HCT116 (cell line): Measurements from ENCODE around the gene NPPB. TPM values are rescaled to one million over a fixed set of nuclear protein-coding genes. Genes with fewer than 3 reads are reported as not detected.

ENCODE experiments used
- ATAC-seq: fragments of 200-7000 bp; cut with Tn5 transposase; 2 replicates; pipeline ENCODE4 v1.9.1; 2020; ENCODE audit warnings: mild to moderate bottlenecking, moderate library complexity
- BruUV-seq: library from RNA; stranded (reverse); fragments of 400-500 nt; replicated peaks from 2 replicates; lab custom pipeline; 2021; lab: Mats Ljungman, UMichigan
- CTCF ChIA-PET: fragments of 300-600 bp; sonication (Branson Sonifier 250); formaldehyde crosslinking; loops from one replicate; lab custom pipeline; 2021; ENCODE audit warnings: antibody characterized with exemption; lab: Charles Lee
- POLR2A ChIA-PET: fragments of 300-600, 350-600 bp; sonication (Branson Sonifier 250); formaldehyde crosslinking; loops from one replicate; lab custom pipeline; 2021; ENCODE audit warnings: antibody characterized with exemption; lab: Charles Lee
- RAD21 ChIA-PET, 2 experiments: fragments of 300-600 bp; sonication (Branson Sonifier 250); formaldehyde crosslinking; loops; one replicate each; lab custom pipeline; 2023; ENCODE audit warnings: low total read pairs in 2 of 2; ENCODE audit not compliant: uncharacterized antibody in 2 of 2, unreplicated experiment in 2 of 2, low non-redundant PET in 1 of 2; lab: Charles Lee
- DNase-seq: peaks from one replicate; pipeline ENCODE4 v3.0.0-alpha.2; 2010; ENCODE audit warnings: low read depth, low spot score
- H2AFZ ChIP-seq: fragments of 200-600 bp; shearing (Covaris generic), sonication (generic); 2 replicates; pipeline ENCODE4 v1.6.1; 2017; ENCODE audit warnings: low read depth, mixed run types, mixed read lengths, antibody characterized with exemption, low read length; ENCODE audit not compliant: poor library complexity, severe bottlenecking
- H3K27ac ChIP-seq: 2 replicates; pipeline ENCODE4 v1.5.1; 2012; ENCODE audit warnings: low read depth, low read length
- H3K27me3 ChIP-seq: fragments of 200-600 bp; sonication (generic); 2 replicates; pipeline ENCODE4 v1.6.1; 2016; ENCODE audit warnings: mixed run types, low read length, mixed read lengths; ENCODE audit not compliant: insufficient read depth
- H3K36me3 ChIP-seq, 2 experiments: fragments of 200-500 bp in 1 of 2; fragments of 200-600 bp in 1 of 2; sonication (Bioruptor generic) in 1 of 2; sonication (generic) in 1 of 2; 2 replicates each; pipeline versions ENCODE4 v1.5.1 to v1.6.1; 2014 to 2016; ENCODE audit warnings: low read length in 2 of 2, inconsistent platforms in 1 of 2, mixed read lengths in 1 of 2, mixed run types in 1 of 2; ENCODE audit not compliant: insufficient read depth in 2 of 2, control insufficient read depth in 1 of 2
- H3K4me1 ChIP-seq, 2 experiments: fragments of 200-600 bp in 1 of 2; sonication (generic) in 1 of 2; 2 replicates each; pipeline versions ENCODE4 v1.5.1 to v1.6.1; 2012 to 2017; ENCODE audit warnings: low read length in 2 of 2, inconsistent platforms in 1 of 2, mild to moderate bottlenecking in 1 of 2, mixed read lengths in 1 of 2, mixed run types in 1 of 2, moderate library complexity in 1 of 2; ENCODE audit not compliant: insufficient read depth in 2 of 2, control insufficient read depth in 1 of 2
- H3K4me2 ChIP-seq: fragments of 200-600 bp; sonication (generic); 2 replicates; pipeline ENCODE4 v1.6.1; 2017; ENCODE audit warnings: mixed run types, low read length, mixed read lengths
- H3K4me3 ChIP-seq, 2 experiments: fragments of 200-600 bp in 1 of 2; sonication (generic) in 1 of 2; replicated peaks in 1 of 2; 2 replicates each; pipeline ENCODE4 v1.5.1; 2011 to 2016; ENCODE audit warnings: low read length in 2 of 2, control low read depth in 1 of 2, low read depth in 1 of 2, mild to moderate bottlenecking in 1 of 2, mixed read lengths in 1 of 2, mixed run types in 1 of 2
- H3K79me2 ChIP-seq: fragments of 200-600 bp; sonication (generic); 2 replicates; pipeline ENCODE4 v1.6.1; 2017; ENCODE audit warnings: mild to moderate bottlenecking, mixed run types, low read length, moderate library complexity, mixed read lengths; ENCODE audit not compliant: insufficient read depth
- H3K9ac ChIP-seq: fragments of 200-600 bp; sonication (generic); 2 replicates; pipeline ENCODE4 v1.6.1; 2016; ENCODE audit warnings: low read length, mixed read lengths
- H3K9me2 ChIP-seq: fragments of 200-600 bp; sonication (generic), shearing (Covaris generic); 2 replicates; pipeline ENCODE4 v1.6.1; 2017; ENCODE audit warnings: mixed run types, mild to moderate bottlenecking, moderate library complexity; ENCODE audit not compliant: insufficient read depth
- H3K9me3 ChIP-seq, 2 experiments: fragments of 200-500 bp in 1 of 2; fragments of 200-600 bp in 1 of 2; sonication (Bioruptor generic) in 1 of 2; sonication (generic) in 1 of 2; 2 replicates each; pipeline ENCODE4 v1.6.1; 2014 to 2017; ENCODE audit warnings: low read length in 2 of 2, mixed read lengths in 2 of 2, inconsistent platforms in 1 of 2, low read depth in 1 of 2, mild to moderate bottlenecking in 1 of 2, mixed run types in 1 of 2, moderate library complexity in 1 of 2; ENCODE audit not compliant: control insufficient read depth in 1 of 2, insufficient read depth in 1 of 2
- H4K20me1 ChIP-seq: fragments of 200-600 bp; sonication (generic), shearing (Covaris generic); 2 replicates; pipeline ENCODE4 v1.6.1; 2017; ENCODE audit warnings: mixed run types, mild to moderate bottlenecking, moderate library complexity; ENCODE audit not compliant: insufficient read depth
- EGR1 ChIP-seq: IDR thresholded peaks from 2 replicates; pipeline ENCODE4 v1.6.1; 2012; ENCODE audit warnings: low read depth
- POLR2A ChIP-seq: IDR thresholded peaks from 2 replicates; pipeline ENCODE4 v1.7.0; 2011; ENCODE audit warnings: borderline replicate concordance; ENCODE audit not compliant: insufficient read depth, insufficient read length; ENCODE audit errors: extremely low read depth
- POLR2AphosphoS5 ChIP-seq: IDR thresholded peaks from 2 replicates; pipeline ENCODE4 v1.6.1; 2011; ENCODE audit warnings: mild to moderate bottlenecking, low read depth, low read length, moderate library complexity
- RAD21 ChIP-seq: IDR thresholded peaks from 2 replicates; pipeline ENCODE4 v1.6.1; 2012; ENCODE audit warnings: low read depth, mild to moderate bottlenecking
- SIN3A ChIP-seq: IDR thresholded peaks from 2 replicates; pipeline ENCODE4 v1.6.1; 2012; ENCODE audit warnings: low read depth
- TCF7L2 ChIP-seq: IDR thresholded peaks from 2 replicates; pipeline ENCODE4 v1.7.0; 2011; ENCODE audit warnings: borderline replicate concordance, inconsistent platforms; ENCODE audit not compliant: insufficient read depth, insufficient read length; ENCODE audit errors: extremely low read depth
- YY1 ChIP-seq: IDR thresholded peaks from 2 replicates; pipeline ENCODE4 v1.6.1; 2011; ENCODE audit warnings: low read length, low read depth, moderate library complexity, mild to moderate bottlenecking; ENCODE audit not compliant: insufficient replicate concordance; ENCODE audit errors: extremely low read depth
- ZFX ChIP-seq: fragments of 450-650 bp; IDR thresholded peaks from 2 replicates; pipeline ENCODE4 v1.6.1; 2017
- intact Hi-C: fragments of 100-400 bp; cut with micrococcal nuclease; formaldehyde crosslinking; loops from 2 replicates; pipeline ENCODE4 v1.10.0; 2022
- total RNA-seq: library from RNA; stranded (reverse); gene quantifications from one replicate; pipeline ENCODE4 v1.2.1, GENCODE V29; 2021; ENCODE audit not compliant: unreplicated experiment
- TF ChIP-seq, protein P1 (sequence below): IDR thresholded peaks from 2 replicates; pipeline ENCODE4 v1.6.1; 2011; ENCODE audit warnings: mild to moderate bottlenecking, low read length, moderate library complexity; ENCODE audit not compliant: insufficient replicate concordance; ENCODE audit errors: extremely low read depth
- TF ChIP-seq, protein P2 (sequence below), 3 experiments: fragments of 200-600 bp in 1 of 3; sonication (generic) in 1 of 3; IDR thresholded peaks in 2 of 3; conservative IDR thresholded peaks in 1 of 3; 2 replicates each; pipeline ENCODE4 v1.5.1; 2012 to 2017; ENCODE audit warnings: low read depth in 2 of 3, low read length in 2 of 3, antibody characterized with exemption in 1 of 3, borderline replicate concordance in 1 of 3, control low read depth in 1 of 3, mild to moderate bottlenecking in 1 of 3, mixed read lengths in 1 of 3, mixed run types in 1 of 3, moderate library complexity in 1 of 3; ENCODE audit not compliant: insufficient read depth in 1 of 3
- TF ChIP-seq, protein P3 (sequence below): IDR thresholded peaks from 2 replicates; pipeline ENCODE4 v1.6.1; 2012; ENCODE audit warnings: low read depth

Gene NPPB
- total RNA-seq, 1 experiment from 2014 or later, result not detected

DNA sequence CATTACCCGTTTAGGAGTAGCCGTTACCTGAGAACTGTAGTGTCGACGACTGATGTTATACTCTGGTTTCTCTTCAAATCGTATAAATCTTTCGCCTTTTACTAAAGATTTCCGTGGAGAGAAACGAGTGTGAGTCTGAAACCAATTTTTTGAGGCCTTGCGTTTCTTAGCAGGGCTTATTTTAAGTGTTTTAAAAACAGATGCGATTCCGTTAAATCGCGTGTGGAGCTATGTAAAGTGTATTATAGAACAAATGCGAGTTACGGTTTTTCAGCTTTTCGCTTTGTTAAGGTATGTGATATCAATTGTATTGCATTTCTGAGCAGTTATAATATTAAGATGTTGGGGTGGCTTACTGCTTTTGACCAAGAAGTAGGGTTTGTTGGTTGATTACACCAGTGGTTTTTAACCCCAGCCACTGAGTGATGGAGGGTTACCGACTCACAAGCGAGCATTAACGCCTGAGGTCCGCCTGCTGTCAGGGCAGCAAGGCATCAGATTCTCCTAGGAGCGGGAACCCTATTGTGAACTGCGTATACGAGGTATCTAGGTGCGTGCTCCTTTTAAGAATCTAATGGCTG is 49.4 kb upstream of the NPPB start:
- Histone ChIP-seq H3K9ac (peak overlapping the region; percentile 66), H3K9me3 (no peaks in the 10 kb centered on the region), H3K9me2 (no peaks in the 10 kb centered on the region), H3K27ac (peak overlapping the region; percentile 96), H3K79me2 (no peaks in the 10 kb centered on the region), H3K4me1 (peaks cover 5 to 32% of the 10 kb centered on the region in 2 experiments; a peak in 3 of 4 replicates), H4K20me1 (no peaks in the 10 kb centered on the region), H3K27me3 (no peaks in the 10 kb centered on the region), H3K36me3 (no peaks in the 10 kb centered on the region), H3K4me2 (peak overlapping the region; percentile 68), H3K4me3 (peak overlapping the region; percentile 38 to 42), H2AFZ (no peak overlapping the region)
- intact Hi-C loops, result loop anchor here (1.0 to 2.0 kb wide), 2 partner anchors 72 to 123 kb away; partner anchors contain the start of gene MFN2
- CTCF ChIA-PET, result interaction anchor here (1.5 to 2.7 kb wide), 5 partner anchors 59 to 870 kb away, joined by 3 to 23 read pairs (median 3); partner anchors contain the start of gene MIIP
- RAD21 ChIA-PET, result interaction anchor here (0.8 to 2.0 kb wide), 4 partner anchors 59 to 74 kb away, joined by 4 to 10 read pairs (median 6); partner anchors contain the start of gene MFN2 (in 1 of the 2)
- TF ChIP-seq EGR1, result no peak
- TF ChIP-seq YY1, result peak; percentile 79
- TF ChIP-seq, protein P1, sequence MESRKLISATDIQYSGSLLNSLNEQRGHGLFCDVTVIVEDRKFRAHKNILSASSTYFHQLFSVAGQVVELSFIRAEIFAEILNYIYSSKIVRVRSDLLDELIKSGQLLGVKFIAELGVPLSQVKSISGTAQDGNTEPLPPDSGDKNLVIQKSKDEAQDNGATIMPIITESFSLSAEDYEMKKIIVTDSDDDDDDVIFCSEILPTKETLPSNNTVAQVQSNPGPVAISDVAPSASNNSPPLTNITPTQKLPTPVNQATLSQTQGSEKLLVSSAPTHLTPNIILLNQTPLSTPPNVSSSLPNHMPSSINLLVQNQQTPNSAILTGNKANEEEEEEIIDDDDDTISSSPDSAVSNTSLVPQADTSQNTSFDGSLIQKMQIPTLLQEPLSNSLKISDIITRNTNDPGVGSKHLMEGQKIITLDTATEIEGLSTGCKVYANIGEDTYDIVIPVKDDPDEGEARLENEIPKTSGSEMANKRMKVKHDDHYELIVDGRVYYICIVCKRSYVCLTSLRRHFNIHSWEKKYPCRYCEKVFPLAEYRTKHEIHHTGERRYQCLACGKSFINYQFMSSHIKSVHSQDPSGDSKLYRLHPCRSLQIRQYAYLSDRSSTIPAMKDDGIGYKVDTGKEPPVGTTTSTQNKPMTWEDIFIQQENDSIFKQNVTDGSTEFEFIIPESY, result peak; percentile 92
- no peak for TF ChIP-seq ZFX
- no peak for TF ChIP-seq TCF7L2
- TF ChIP-seq POLR2AphosphoS5, result peak; percentile 100
- no peak for TF ChIP-seq SIN3A
- TF ChIP-seq, protein P2, sequence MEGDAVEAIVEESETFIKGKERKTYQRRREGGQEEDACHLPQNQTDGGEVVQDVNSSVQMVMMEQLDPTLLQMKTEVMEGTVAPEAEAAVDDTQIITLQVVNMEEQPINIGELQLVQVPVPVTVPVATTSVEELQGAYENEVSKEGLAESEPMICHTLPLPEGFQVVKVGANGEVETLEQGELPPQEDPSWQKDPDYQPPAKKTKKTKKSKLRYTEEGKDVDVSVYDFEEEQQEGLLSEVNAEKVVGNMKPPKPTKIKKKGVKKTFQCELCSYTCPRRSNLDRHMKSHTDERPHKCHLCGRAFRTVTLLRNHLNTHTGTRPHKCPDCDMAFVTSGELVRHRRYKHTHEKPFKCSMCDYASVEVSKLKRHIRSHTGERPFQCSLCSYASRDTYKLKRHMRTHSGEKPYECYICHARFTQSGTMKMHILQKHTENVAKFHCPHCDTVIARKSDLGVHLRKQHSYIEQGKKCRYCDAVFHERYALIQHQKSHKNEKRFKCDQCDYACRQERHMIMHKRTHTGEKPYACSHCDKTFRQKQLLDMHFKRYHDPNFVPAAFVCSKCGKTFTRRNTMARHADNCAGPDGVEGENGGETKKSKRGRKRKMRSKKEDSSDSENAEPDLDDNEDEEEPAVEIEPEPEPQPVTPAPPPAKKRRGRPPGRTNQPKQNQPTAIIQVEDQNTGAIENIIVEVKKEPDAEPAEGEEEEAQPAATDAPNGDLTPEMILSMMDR (IDR thresholded peaks at IDR 0.05 in 2 of 3, conservative IDR thresholded peaks at IDR 0.05 in 1 of 3; ENCODE audit: borderline replicate concordance in 1 of 3, insufficient read depth in 1 of 3, low read depth in 2 of 3, low read length in 2 of 3), result no peak
- TF ChIP-seq RAD21, result no peak
- TF ChIP-seq, protein P3, sequence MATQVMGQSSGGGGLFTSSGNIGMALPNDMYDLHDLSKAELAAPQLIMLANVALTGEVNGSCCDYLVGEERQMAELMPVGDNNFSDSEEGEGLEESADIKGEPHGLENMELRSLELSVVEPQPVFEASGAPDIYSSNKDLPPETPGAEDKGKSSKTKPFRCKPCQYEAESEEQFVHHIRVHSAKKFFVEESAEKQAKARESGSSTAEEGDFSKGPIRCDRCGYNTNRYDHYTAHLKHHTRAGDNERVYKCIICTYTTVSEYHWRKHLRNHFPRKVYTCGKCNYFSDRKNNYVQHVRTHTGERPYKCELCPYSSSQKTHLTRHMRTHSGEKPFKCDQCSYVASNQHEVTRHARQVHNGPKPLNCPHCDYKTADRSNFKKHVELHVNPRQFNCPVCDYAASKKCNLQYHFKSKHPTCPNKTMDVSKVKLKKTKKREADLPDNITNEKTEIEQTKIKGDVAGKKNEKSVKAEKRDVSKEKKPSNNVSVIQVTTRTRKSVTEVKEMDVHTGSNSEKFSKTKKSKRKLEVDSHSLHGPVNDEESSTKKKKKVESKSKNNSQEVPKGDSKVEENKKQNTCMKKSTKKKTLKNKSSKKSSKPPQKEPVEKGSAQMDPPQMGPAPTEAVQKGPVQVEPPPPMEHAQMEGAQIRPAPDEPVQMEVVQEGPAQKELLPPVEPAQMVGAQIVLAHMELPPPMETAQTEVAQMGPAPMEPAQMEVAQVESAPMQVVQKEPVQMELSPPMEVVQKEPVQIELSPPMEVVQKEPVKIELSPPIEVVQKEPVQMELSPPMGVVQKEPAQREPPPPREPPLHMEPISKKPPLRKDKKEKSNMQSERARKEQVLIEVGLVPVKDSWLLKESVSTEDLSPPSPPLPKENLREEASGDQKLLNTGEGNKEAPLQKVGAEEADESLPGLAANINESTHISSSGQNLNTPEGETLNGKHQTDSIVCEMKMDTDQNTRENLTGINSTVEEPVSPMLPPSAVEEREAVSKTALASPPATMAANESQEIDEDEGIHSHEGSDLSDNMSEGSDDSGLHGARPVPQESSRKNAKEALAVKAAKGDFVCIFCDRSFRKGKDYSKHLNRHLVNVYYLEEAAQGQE, result no peak
- TF ChIP-seq POLR2A, result peak; percentile 100
- ATAC-seq (peak; percentile 72), DNase-seq (peak; percentile 99)
- POLR2A ChIA-PET, result interaction anchor here (0.7 to 4.5 kb wide), 52 partner anchors 9 to 896 kb away, joined by 3 to 162 read pairs (median 5); partner anchors contain the start of genes CLCN6, DRAXIN, FBXO2 and KIAA2013
- BruUV-seq, result TSS peak; percentile 100
